Esophagus squamous epithelium (tissue), 4 donors: Measurements from ENCODE around the gene CD3D.

Source experiments
- POLR2A ChIP-seq, 4 donors: fragments of 450-650 bp; IDR thresholded peaks; one replicate each; pipeline ENCODE4 v1.6.1; 2017; ENCODE audit warnings: antibody characterized with exemption in 4 of 4, mild to moderate bottlenecking in 4 of 4, moderate library complexity in 3 of 4
- TF ChIP-seq, protein P1 (sequence below), 6 experiments: fragments of 450-650 bp in 4 of 6; fragments of 200-600 bp in 2 of 6; sonication (generic) in 2 of 6; IDR thresholded peaks; one replicate each; pipeline ENCODE4 v1.5.1; 2016 to 2019; ENCODE audit warnings: antibody characterized with exemption in 6 of 6, mild to moderate bottlenecking in 4 of 6, moderate library complexity in 4 of 6

GRCh38 chr11:118358071-118358470 is 15.6 kb upstream of the CD3D start:
- no peak for TF ChIP-seq POLR2A (IDR thresholded peaks at IDR 0.05)
- TF ChIP-seq, protein P1, sequence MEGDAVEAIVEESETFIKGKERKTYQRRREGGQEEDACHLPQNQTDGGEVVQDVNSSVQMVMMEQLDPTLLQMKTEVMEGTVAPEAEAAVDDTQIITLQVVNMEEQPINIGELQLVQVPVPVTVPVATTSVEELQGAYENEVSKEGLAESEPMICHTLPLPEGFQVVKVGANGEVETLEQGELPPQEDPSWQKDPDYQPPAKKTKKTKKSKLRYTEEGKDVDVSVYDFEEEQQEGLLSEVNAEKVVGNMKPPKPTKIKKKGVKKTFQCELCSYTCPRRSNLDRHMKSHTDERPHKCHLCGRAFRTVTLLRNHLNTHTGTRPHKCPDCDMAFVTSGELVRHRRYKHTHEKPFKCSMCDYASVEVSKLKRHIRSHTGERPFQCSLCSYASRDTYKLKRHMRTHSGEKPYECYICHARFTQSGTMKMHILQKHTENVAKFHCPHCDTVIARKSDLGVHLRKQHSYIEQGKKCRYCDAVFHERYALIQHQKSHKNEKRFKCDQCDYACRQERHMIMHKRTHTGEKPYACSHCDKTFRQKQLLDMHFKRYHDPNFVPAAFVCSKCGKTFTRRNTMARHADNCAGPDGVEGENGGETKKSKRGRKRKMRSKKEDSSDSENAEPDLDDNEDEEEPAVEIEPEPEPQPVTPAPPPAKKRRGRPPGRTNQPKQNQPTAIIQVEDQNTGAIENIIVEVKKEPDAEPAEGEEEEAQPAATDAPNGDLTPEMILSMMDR (IDR thresholded peaks at IDR 0.05) = no peak
